ENCODE measurements around the gene LRRC4C.

DNA sequence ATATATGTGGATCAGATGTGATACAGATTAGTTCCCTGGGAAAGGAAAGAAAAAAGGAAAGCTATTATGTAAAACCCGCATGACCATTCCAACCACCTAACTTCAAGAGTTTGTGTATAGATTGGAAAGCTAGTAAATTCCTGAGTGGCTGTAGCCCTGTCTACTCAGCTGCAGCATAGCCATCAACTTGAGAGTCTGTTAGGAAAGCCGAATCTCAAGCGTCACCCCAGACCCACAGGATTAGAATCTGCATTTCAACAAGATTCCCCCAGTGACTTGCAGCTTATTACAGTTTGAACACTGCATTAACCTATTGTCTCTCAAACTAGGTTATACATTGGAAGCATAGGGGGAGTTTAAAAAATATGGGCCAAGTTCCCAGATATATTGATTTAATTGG, 921.7 kb downstream of the LRRC4C start:
- TF ChIP-seq, protein P1, sequence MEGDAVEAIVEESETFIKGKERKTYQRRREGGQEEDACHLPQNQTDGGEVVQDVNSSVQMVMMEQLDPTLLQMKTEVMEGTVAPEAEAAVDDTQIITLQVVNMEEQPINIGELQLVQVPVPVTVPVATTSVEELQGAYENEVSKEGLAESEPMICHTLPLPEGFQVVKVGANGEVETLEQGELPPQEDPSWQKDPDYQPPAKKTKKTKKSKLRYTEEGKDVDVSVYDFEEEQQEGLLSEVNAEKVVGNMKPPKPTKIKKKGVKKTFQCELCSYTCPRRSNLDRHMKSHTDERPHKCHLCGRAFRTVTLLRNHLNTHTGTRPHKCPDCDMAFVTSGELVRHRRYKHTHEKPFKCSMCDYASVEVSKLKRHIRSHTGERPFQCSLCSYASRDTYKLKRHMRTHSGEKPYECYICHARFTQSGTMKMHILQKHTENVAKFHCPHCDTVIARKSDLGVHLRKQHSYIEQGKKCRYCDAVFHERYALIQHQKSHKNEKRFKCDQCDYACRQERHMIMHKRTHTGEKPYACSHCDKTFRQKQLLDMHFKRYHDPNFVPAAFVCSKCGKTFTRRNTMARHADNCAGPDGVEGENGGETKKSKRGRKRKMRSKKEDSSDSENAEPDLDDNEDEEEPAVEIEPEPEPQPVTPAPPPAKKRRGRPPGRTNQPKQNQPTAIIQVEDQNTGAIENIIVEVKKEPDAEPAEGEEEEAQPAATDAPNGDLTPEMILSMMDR (IDR thresholded peaks at IDR 0.05): no peak
- TF ChIP-seq ZFX (IDR thresholded peaks at IDR 0.05; ENCODE audit: borderline replicate concordance): no peak

All from 22Rv1 (cell line).